Lower lobe of right lung (tissue), 2 donors: ENCODE results near the gene ADAMTS17. TPM values are rescaled to one million over a fixed set of nuclear protein-coding genes. Genes with fewer than 3 reads are reported as not detected.

Experiments
- ATAC-seq, 2 donors: fragments of 200-7000 bp; cut with Tn5 transposase; one replicate each; pipeline ENCODE4 v1.9.1; 2020 to 2022; ENCODE audit warnings: mild to moderate bottlenecking in 2 of 2, moderate library complexity in 2 of 2
- DNase-seq: peaks from one replicate; pipeline ENCODE4 v3.0.0-alpha.2; 2020
- H3K27ac ChIP-seq: fragments of 200-600 bp; one replicate; pipeline ENCODE4 v1.8.0; 2022
- H3K27me3 ChIP-seq: fragments of 200-600 bp; one replicate; pipeline ENCODE4 v1.8.0; 2022; ENCODE audit warnings: low read depth
- H3K36me3 ChIP-seq: fragments of 200-600 bp; one replicate; pipeline ENCODE4 v1.8.0; 2022; ENCODE audit warnings: mild to moderate bottlenecking
- H3K4me1 ChIP-seq: fragments of 200-600 bp; one replicate; pipeline ENCODE4 v1.8.0; 2022
- H3K4me3 ChIP-seq: fragments of 200-600 bp; one replicate; pipeline ENCODE4 v1.8.0; 2022; ENCODE audit warnings: mild to moderate bottlenecking
- H3K9me3 ChIP-seq: fragments of 200-600 bp; one replicate; pipeline ENCODE4 v1.8.0; 2022
- CTCF ChIP-seq: fragments of 200-600 bp; IDR thresholded peaks from one replicate; pipeline ENCODE4 v1.8.0; 2022; ENCODE audit warnings: antibody characterized with exemption, mild to moderate bottlenecking
- intact Hi-C: fragments of 100-400 bp; cut with DNase I; formaldehyde crosslinking; loops from one replicate; pipeline ENCODE4 v1.11.0; 2022
- total RNA-seq: library from RNA; stranded (reverse); fragmentation: NEBNext Ultra II Directional; extraction: Animal tissue kit (Norgen Biotek cat#: 25700); gene quantifications from one replicate; pipeline ENCODE4 v1.2.1, GENCODE V29; 2021
- donor health status: DM: no; HTN: yes; CAD: no; lungs with severe emphysema.

ADAMTS17 gene
- total RNA-seq, 1 donor from 2014 or later, result 3.0 TPM

- no peak for TF ChIP-seq CTCF
- ATAC-seq (no peak), DNase-seq (no peak)
- Histone ChIP-seq H3K27ac (peak overlapping the region; percentile 15), H3K4me3 (no peak overlapping the region), H3K4me1 (peaks cover 6% of the 10 kb centered on the region), H3K36me3 (no peaks in the 10 kb centered on the region), H3K27me3 (no peaks in the 10 kb centered on the region), H3K9me3 (no peaks in the 10 kb centered on the region)
- intact Hi-C loops, result no loop called here
Measured at GRCh38 chr15:99983886-99984286, 357.9 kb downstream of the ADAMTS17 start.

GRCh38 chr15:99983171-99983885 lies 358.4 kb downstream of the ADAMTS17 start:
- Histone ChIP-seq H3K27me3 (no peaks in the 10 kb centered on the region), H3K36me3 (no peaks in the 10 kb centered on the region), H3K27ac (peak overlapping the region; percentile 15), H3K4me3 (no peak overlapping the region), H3K9me3 (no peaks in the 10 kb centered on the region), H3K4me1 (peaks cover 6% of the 10 kb centered on the region)
- DNase-seq, result no peak
- ATAC-seq, result peak in 1 of 2 donors; percentile 33
- no peak for TF ChIP-seq CTCF
- intact Hi-C loops, result no loop called here

GRCh38 chr15:99982662-99983061 lies 359.1 kb downstream of the ADAMTS17 start:
- Histone ChIP-seq H3K27me3 (no peaks in the 10 kb centered on the region), H3K9me3 (no peaks in the 10 kb centered on the region), H3K36me3 (no peaks in the 10 kb centered on the region), H3K4me3 (no peak overlapping the region), H3K4me1 (peaks cover 6% of the 10 kb centered on the region), H3K27ac (no peak overlapping the region)
- no peak for DNase-seq
- intact Hi-C loops, result no loop called here
- no peak for TF ChIP-seq CTCF
- ATAC-seq, result no peak

GRCh38 chr15:99981839-99982658 lies 359.7 kb downstream of the ADAMTS17 start:
- ATAC-seq, result no peak
- H3K4me3 ChIP-seq, result no peak overlapping the region
- no peaks in the 10 kb centered on the region for H3K9me3 ChIP-seq
- no peaks in the 10 kb centered on the region for H3K36me3 ChIP-seq
- TF ChIP-seq CTCF, result no peak
- intact Hi-C loops, result no loop called here
- no peak for DNase-seq
- H3K4me1 ChIP-seq, result peaks cover 6% of the 10 kb centered on the region
- H3K27me3 ChIP-seq, result no peaks in the 10 kb centered on the region
- no peak overlapping the region for H3K27ac ChIP-seq

- DNase-seq (no peak), ATAC-seq (no peak)
- intact Hi-C loops, result no loop called here
- Histone ChIP-seq H3K27ac (no peak overlapping the region), H3K27me3 (no peaks in the 10 kb centered on the region), H3K9me3 (no peaks in the 10 kb centered on the region), H3K4me1 (peaks cover 6% of the 10 kb centered on the region), H3K36me3 (no peaks in the 10 kb centered on the region), H3K4me3 (no peak overlapping the region)
- TF ChIP-seq CTCF, result no peak
Measured at GRCh38 chr15:99981191-99981647, 360.6 kb downstream of the ADAMTS17 start.
